Neuronal stem cell (in vitro differentiated cells): ENCODE data around the gene CNTNAP2.

Experiments used
- DNase-seq: peaks from one replicate; pipeline ENCODE4 v3.0.0-alpha.2; 2013; ENCODE audit warnings: low spot score
- H2AFZ ChIP-seq: one replicate; pipeline ENCODE4 v1.6.1; 2013; ENCODE audit warnings: mild to moderate bottlenecking, low read length, inconsistent platforms
- H2AK5ac ChIP-seq: 2 replicates; pipeline ENCODE4 v1.6.1; 2013; ENCODE audit warnings: low read depth, mild to moderate bottlenecking, inconsistent platforms, low read length, moderate library complexity, mixed read lengths
- H2BK120ac ChIP-seq: 2 replicates; pipeline ENCODE4 v1.6.1; 2013; ENCODE audit warnings: low read depth, mild to moderate bottlenecking, inconsistent platforms, low read length, moderate library complexity, mixed read lengths
- H2BK12ac ChIP-seq: one replicate; pipeline ENCODE4 v1.6.1; 2013; ENCODE audit warnings: low read length, inconsistent platforms
- H2BK15ac ChIP-seq: 2 replicates; pipeline ENCODE4 v1.6.1; 2013; ENCODE audit warnings: mild to moderate bottlenecking, low read length, inconsistent platforms, mixed read lengths
- H2BK5ac ChIP-seq: one replicate; pipeline ENCODE4 v1.6.1; 2013; ENCODE audit warnings: inconsistent platforms, mild to moderate bottlenecking, low read length, moderate library complexity
- H3K14ac ChIP-seq: one replicate; pipeline ENCODE4 v1.6.1; 2013; ENCODE audit warnings: low read length, inconsistent platforms
- H3K18ac ChIP-seq: 2 replicates; pipeline ENCODE4 v1.6.1; 2013; ENCODE audit warnings: low read length, inconsistent platforms
- H3K23ac ChIP-seq: 2 replicates; pipeline ENCODE4 v1.6.1; 2013; ENCODE audit warnings: low read depth, mild to moderate bottlenecking, mixed read lengths, low read length, inconsistent platforms; ENCODE audit not compliant: poor library complexity
- H3K27ac ChIP-seq: replicated peaks from 3 replicates; pipeline ENCODE4 v1.5.1; 2013; ENCODE audit warnings: low read length, inconsistent platforms
- H3K27me3 ChIP-seq, 3 experiments: 2 replicates each; pipeline ENCODE4 v1.6.1; 2013; ENCODE audit warnings: low read length in 3 of 3, mild to moderate bottlenecking in 2 of 3, inconsistent platforms in 1 of 3, low read depth in 1 of 3, mixed read lengths in 1 of 3, moderate library complexity in 1 of 3; ENCODE audit not compliant: control insufficient read depth in 3 of 3, insufficient read depth in 3 of 3
- H3K36me3 ChIP-seq, 2 donors: replicated peaks in 1 of 2; 2 replicates each; pipeline ENCODE4 v1.6.1; 2013; ENCODE audit warnings: low read length in 2 of 2; ENCODE audit not compliant: control insufficient read depth in 2 of 2, insufficient read depth in 2 of 2
- H3K4ac ChIP-seq: 2 replicates; pipeline ENCODE4 v1.6.1; 2013; ENCODE audit warnings: inconsistent platforms, mild to moderate bottlenecking, low read length, moderate library complexity
- H3K4me1 ChIP-seq, 2 donors: 1 replicate in 1 of 2; 2 replicates in 1 of 2; pipeline ENCODE4 v1.6.1; 2013; ENCODE audit warnings: low read length in 2 of 2, low read depth in 1 of 2; ENCODE audit not compliant: control insufficient read depth in 2 of 2, insufficient read depth in 1 of 2
- H3K4me2 ChIP-seq: one replicate; pipeline ENCODE4 v1.6.1; 2013; ENCODE audit warnings: mild to moderate bottlenecking, low read length, inconsistent platforms; ENCODE audit not compliant: insufficient read depth, poor library complexity, severe bottlenecking
- H3K4me3 ChIP-seq, 2 donors: 2 replicates each; pipeline ENCODE4 v1.5.1; 2013; ENCODE audit warnings: low read length in 2 of 2, mild to moderate bottlenecking in 2 of 2, inconsistent platforms in 1 of 2, moderate library complexity in 1 of 2
- H3K79me1 ChIP-seq: one replicate; pipeline ENCODE4 v1.6.1; 2013; ENCODE audit warnings: low read depth, mild to moderate bottlenecking, inconsistent platforms, low read length, moderate library complexity
- H3K9ac ChIP-seq: one replicate; pipeline ENCODE4 v1.6.1; 2013; ENCODE audit warnings: mild to moderate bottlenecking, low read depth, low read length, inconsistent platforms; ENCODE audit not compliant: poor library complexity
- H3K9me3 ChIP-seq, 2 donors: replicated peaks in 1 of 2; 2 replicates each; pipeline versions ENCODE3 to v1.6.1; 2013; ENCODE audit warnings: low read length in 2 of 2, mild to moderate bottlenecking in 2 of 2, inconsistent platforms in 1 of 2, low read depth in 1 of 2, mixed read lengths in 1 of 2, moderate library complexity in 1 of 2; ENCODE audit not compliant: control insufficient read depth in 2 of 2, insufficient read depth in 1 of 2
- H4K8ac ChIP-seq: one replicate; pipeline ENCODE4 v1.6.1; 2013; ENCODE audit warnings: low read depth, mild to moderate bottlenecking, inconsistent platforms, low read length, moderate library complexity
- H4K91ac ChIP-seq: one replicate; pipeline ENCODE4 v1.6.1; 2013; ENCODE audit warnings: low read length, low read depth, mild to moderate bottlenecking, inconsistent platforms; ENCODE audit not compliant: poor library complexity
- WGBS, 2 donors: extraction: QIAGEN DNeasy Blood & Tissue Kit; methylation state at CpG; one replicate each; pipeline ENCODE4 v1.1.7; 2013; ENCODE audit warnings: missing lambda C conversion rate in 2 of 2, mixed read lengths in 1 of 2; ENCODE audit not compliant: insufficient read length in 2 of 2, insufficient replicate concordance in 1 of 2; ENCODE audit errors: extremely low coverage in 2 of 2; 5-methylcytosine and 5-hydroxymethylcytosine counted together

The CNTNAP2 gene

DNA sequence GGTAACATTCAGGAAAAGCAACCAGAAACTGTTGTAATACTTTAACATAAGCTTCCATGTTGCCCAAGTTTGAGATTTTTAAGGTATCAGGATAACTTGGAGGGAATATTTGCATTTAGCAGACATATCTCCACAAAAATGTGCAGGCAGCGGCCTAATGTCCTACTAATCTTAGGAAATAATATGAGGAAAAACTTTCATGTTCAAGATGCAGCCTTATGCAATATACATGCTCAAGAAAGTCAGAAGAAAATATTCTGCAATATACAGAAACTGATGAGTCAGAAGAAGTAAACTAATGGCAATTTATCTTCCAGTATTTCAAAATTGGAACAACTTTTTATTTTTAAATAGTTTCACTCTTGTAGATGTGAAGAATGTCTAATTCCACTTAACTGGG is 2010.8 kb downstream of the CNTNAP2 start:
- H4K8ac ChIP-seq, result no peak overlapping the region
- no peaks in the 10 kb centered on the region for H3K36me3 ChIP-seq
- no peak overlapping the region for H3K4ac ChIP-seq
- H3K27me3 ChIP-seq, result no peaks in the 10 kb centered on the region
- H3K27ac ChIP-seq, result no peak overlapping the region
- no peak for DNase-seq
- WGBS, 2 donors, result no CpG with 5 or more reads among the region's 1 CpG
- no peak overlapping the region for H2BK5ac ChIP-seq
- H3K23ac ChIP-seq, result no peak overlapping the region
- H2BK15ac ChIP-seq, result no peak overlapping the region
- no peak overlapping the region for H2AFZ ChIP-seq
- H3K9ac ChIP-seq, result no peak overlapping the region
- H3K9me3 ChIP-seq, result no peaks in the 10 kb centered on the region
- no peak overlapping the region for H2BK120ac ChIP-seq
- H2BK12ac ChIP-seq, result no peak overlapping the region
- no peak overlapping the region for H3K4me3 ChIP-seq
- H3K18ac ChIP-seq, result no peak overlapping the region
- no peak overlapping the region for H3K14ac ChIP-seq
- H2AK5ac ChIP-seq, result no peak overlapping the region
- H3K4me2 ChIP-seq, result no peak overlapping the region
- no peaks in the 10 kb centered on the region for H3K4me1 ChIP-seq
- H3K79me1 ChIP-seq, result no peaks in the 10 kb centered on the region
- no peak overlapping the region for H4K91ac ChIP-seq

DNA sequence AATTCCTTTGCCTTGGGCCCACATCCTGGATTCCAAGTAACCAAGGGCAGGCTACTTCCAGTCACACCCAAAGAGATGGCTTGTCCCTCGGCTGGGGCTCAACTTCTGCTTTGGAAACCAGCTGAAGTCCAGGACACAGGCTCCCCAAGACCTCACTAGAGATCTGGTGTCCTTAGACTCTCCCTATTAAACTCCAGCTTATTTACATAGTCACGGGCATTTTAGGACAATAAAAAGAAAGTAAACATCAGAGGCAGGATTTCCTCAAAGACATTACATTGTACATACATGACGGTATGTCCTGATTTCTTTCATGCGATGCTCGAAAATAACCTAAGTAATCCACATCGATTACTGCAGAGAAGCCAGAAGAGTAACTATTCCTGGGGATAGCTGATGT is 2012.4 kb downstream of the CNTNAP2 start:
- Histone ChIP-seq H3K9me3 (no peaks in the 10 kb centered on the region), H3K23ac (no peak overlapping the region), H3K79me1 (no peaks in the 10 kb centered on the region), H3K4me3 (no peak overlapping the region), H2AK5ac (no peak overlapping the region), H4K91ac (no peak overlapping the region), H3K4me1 (no peaks in the 10 kb centered on the region), H3K27me3 (no peaks in the 10 kb centered on the region), H2BK5ac (no peak overlapping the region), H3K4ac (no peak overlapping the region), H2AFZ (no peak overlapping the region), H2BK12ac (no peak overlapping the region), H2BK15ac (no peak overlapping the region), H3K4me2 (no peak overlapping the region), H4K8ac (no peak overlapping the region), H3K9ac (no peak overlapping the region), H3K14ac (no peak overlapping the region), H3K36me3 (no peaks in the 10 kb centered on the region), H3K18ac (no peak overlapping the region), H2BK120ac (no peak overlapping the region), H3K27ac (no peak overlapping the region)
- WGBS, 2 donors, result no CpG with 5 or more reads among the region's 6 CpGs
- DNase-seq, result no peak

DNA sequence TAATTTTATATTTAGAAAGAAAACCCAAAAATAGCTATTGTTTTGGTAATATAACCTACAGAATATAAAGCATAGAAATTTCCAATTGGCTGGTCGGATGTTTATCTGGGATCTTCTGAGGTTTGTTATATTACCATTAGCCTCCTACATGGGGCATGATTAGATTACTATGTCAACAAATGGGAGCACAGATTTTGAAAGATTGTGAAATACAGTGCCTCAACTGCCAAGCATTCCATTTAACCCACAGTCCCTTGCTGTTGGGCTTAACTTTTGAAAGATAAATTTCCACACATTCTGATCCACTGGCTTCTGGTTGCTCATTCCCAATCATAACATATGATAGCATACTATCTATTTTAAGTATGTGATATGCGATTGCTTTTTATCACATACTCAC is 2018.5 kb downstream of the CNTNAP2 start:
- no CpG with 5 or more reads among the region's 2 CpGs for WGBS, 2 donors
- H2BK15ac ChIP-seq, result no peak overlapping the region
- no peak overlapping the region for H3K9ac ChIP-seq
- no peak overlapping the region for H4K91ac ChIP-seq
- H3K4ac ChIP-seq, result no peak overlapping the region
- no peak overlapping the region for H3K23ac ChIP-seq
- DNase-seq, result no peak
- no peak overlapping the region for H3K14ac ChIP-seq
- H2BK120ac ChIP-seq, result no peak overlapping the region
- H2BK5ac ChIP-seq, result no peak overlapping the region
- no peak overlapping the region for H2AFZ ChIP-seq
- no peaks in the 10 kb centered on the region for H3K79me1 ChIP-seq
- H2BK12ac ChIP-seq, result no peak overlapping the region
- H3K27ac ChIP-seq, result no peak overlapping the region
- H3K4me2 ChIP-seq, result no peak overlapping the region
- no peak overlapping the region for H3K18ac ChIP-seq
- peaks cover 0 to 5% of the 10 kb centered on the region in 2 donors for H3K9me3 ChIP-seq
- no peak overlapping the region for H2AK5ac ChIP-seq
- H3K4me1 ChIP-seq, result no peaks in the 10 kb centered on the region
- no peak overlapping the region for H3K4me3 ChIP-seq
- H4K8ac ChIP-seq, result no peak overlapping the region
- no peaks in the 10 kb centered on the region for H3K27me3 ChIP-seq
- H3K36me3 ChIP-seq, result no peaks in the 10 kb centered on the region

DNA sequence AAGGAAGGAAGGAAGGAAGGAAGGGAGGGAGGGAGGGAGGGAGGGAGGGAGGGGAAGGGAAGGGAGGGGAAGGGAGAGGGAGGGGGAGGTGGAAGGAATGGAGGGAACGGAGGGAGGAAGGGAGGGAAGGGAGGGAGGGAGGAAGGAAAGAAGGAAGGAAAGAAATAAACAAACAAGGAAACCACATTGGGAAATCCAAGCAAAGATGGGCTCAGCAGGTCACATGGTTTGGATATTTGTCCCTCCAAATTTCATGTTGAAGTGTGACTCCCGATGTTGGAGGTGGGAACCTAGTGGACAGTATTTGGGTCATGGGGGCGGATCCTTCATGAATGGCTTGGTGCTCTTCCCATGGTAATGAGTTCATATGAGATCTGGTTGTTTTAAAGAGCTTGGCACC is 2019.4 kb downstream of the CNTNAP2 start:
- Histone ChIP-seq H3K36me3 (no peaks in the 10 kb centered on the region), H4K91ac (no peak overlapping the region)
- 92% methylated on average over 1 of the region's 3 CpGs; no CpG with 5 or more reads in 1 of the 2 donors for WGBS, 2 donors

More for the DNA sequence above, 2019.4 kb downstream of the CNTNAP2 start:
- no peak overlapping the region for H3K4ac ChIP-seq
- DNase-seq, result no peak
- H2BK5ac ChIP-seq, result no peak overlapping the region
- H3K4me3 ChIP-seq, result no peak overlapping the region
- H3K27me3 ChIP-seq, result no peaks in the 10 kb centered on the region
- H3K23ac ChIP-seq, result no peak overlapping the region
- H2AK5ac ChIP-seq, result no peak overlapping the region
- H3K4me2 ChIP-seq, result no peak overlapping the region
- no peak overlapping the region for H2BK120ac ChIP-seq
- H3K9me3 ChIP-seq, result peaks cover 0 to 8% of the 10 kb centered on the region in 2 donors
- H3K18ac ChIP-seq, result no peak overlapping the region
- no peaks in the 10 kb centered on the region for H3K79me1 ChIP-seq
- H2BK12ac ChIP-seq, result no peak overlapping the region
- H3K9ac ChIP-seq, result no peak overlapping the region
- H3K14ac ChIP-seq, result no peak overlapping the region
- H4K8ac ChIP-seq, result no peak overlapping the region
- no peaks in the 10 kb centered on the region for H3K4me1 ChIP-seq
- no peak overlapping the region for H2BK15ac ChIP-seq
- H3K27ac ChIP-seq, result no peak overlapping the region
- no peak overlapping the region for H2AFZ ChIP-seq
